Erythroblast (primary cell): ENCODE results near the gene IRX4.

Source experiments
- GATA1 ChIP-seq: IDR thresholded peaks from 2 replicates; pipeline ENCODE4 v1.6.1; 2011; ENCODE audit warnings: low read depth, mild to moderate bottlenecking, control low read depth, low read length, moderate library complexity
- POLR2A ChIP-seq: IDR thresholded peaks from 2 replicates; pipeline ENCODE4 v1.6.1; 2011; ENCODE audit warnings: mild to moderate bottlenecking, low read length

DNA sequence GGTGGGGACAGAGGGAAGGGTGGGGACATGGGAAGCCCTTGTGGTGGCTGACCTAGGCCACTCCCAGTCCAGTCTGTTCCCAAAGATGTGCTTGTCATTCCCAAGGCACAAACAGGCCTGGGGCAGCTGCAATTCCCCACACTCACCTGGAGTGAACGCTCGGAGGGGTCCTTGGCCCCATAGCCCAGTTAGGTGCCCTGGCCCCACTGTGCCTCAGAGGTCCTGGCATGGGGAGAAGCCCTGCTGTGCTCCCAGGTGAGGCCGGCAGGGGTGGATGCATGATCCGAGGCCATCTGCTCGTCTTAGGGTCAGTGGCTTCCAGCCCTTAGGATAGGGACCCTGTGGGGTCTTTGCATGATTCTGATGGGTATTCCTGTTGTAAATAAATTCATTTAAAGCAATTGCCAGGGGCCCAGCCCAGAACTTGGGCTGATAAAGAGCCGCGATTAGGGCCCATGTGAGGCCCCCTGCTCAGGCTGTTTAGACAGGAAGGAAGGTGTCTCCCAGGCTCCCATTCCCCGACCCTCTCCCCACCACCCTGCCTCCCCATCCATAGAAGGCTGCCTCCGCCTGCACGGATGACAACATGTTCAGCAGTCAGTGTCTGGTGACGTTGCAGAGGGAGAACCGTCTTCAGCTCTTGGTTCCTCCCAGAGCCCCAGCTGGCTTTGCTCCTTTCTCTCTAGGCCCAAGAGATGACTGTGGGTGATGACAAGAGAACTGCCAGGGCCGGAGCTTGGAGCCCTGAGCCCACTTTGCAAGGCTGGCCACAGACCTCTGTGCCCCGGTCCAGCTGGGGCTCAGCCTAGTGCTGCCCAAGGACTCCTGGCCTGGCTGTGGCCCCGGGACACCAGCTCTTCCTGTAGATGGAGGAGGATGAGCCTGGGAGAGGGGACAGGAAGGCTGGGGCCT is 28.4 kb upstream of the IRX4 start:
- TF ChIP-seq POLR2A (no peak), GATA1 (no peak)
